ENCODE measurements around the gene EEFSEC. TPM values are rescaled to one million over a fixed set of nuclear protein-coding genes. Genes with fewer than 3 reads are reported as not detected.

EEFSEC gene
- total RNA-seq, 2 experiments from 2014 or later: 17.7 to 25.3 TPM

DNA sequence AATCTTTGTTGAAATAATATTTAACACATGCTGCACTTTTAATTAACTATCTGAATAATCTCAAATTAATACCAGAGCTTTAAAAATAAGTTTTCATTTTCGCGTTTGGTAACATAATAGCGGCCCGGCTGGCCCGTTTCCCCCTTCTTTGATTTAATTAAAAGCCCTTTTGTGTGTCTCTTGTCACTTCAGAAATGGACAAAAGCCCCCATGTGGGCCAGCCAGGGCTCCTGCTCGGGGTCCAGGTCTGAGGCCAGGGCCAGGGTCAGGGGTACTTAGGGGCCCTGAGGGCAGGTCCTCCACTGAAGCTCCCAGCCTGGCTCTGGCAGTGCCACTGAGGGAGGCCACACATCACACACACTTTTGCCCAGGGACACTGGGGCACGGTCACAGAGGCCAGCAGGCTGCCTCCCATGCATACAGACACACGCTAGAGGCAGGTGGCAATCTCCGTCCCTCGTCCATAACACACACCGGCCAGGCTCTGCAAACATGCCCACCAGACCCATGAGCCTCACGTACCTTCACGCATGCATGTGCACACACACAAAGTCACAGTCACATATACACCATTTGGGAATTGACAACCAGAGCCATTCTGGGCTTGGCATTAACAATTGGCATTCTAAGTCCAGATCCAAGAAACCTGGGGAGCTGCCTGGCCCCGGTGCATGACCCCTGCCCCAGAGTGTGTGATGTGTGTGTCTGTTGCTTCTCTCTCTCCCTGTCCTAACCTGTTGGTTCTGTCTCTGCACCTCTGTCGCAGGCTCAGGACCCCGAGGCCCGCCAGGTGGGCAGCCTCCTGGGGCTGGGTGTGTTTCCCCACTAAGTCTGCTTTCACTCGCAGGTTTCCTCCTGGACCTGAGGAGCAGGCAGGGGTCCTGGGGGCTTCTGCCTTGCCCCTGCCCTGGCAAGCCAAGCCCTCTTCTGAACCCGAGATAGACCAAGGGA lies 274.9 kb downstream of the EEFSEC start:
- no peaks in the 10 kb centered on the region for H3K4me1 ChIP-seq (ENCODE audit: insufficient read depth, low read length, poor library complexity, severe bottlenecking)
- intact Hi-C loops (cut with micrococcal nuclease; ENCODE audit: unreplicated experiment): loop anchor here (5.0 kb wide), 1 partner anchor 179 kb away; no protein-coding TSS in a partner anchor
- no peak overlapping the region for H3K27ac ChIP-seq (ENCODE audit: low read depth, low read length, poor library complexity, severe bottlenecking)
- ChIA-PET POLR2A (interaction anchor here (0.6 kb wide), 1 partner anchor 48 kb away, joined by 3 read pairs; no protein-coding TSS in a partner anchor), CTCF (ENCODE audit: unreplicated experiment) (no interaction called here)
- no peaks in the 10 kb centered on the region for H3K9me2 ChIP-seq (ENCODE audit: insufficient read depth, low read length)
- TF ChIP-seq EZH2phosphoT487 (IDR thresholded peaks at IDR 0.05; ENCODE audit: borderline replicate concordance, low read depth, low read length): no peak
- TF ChIP-seq, protein P1, sequence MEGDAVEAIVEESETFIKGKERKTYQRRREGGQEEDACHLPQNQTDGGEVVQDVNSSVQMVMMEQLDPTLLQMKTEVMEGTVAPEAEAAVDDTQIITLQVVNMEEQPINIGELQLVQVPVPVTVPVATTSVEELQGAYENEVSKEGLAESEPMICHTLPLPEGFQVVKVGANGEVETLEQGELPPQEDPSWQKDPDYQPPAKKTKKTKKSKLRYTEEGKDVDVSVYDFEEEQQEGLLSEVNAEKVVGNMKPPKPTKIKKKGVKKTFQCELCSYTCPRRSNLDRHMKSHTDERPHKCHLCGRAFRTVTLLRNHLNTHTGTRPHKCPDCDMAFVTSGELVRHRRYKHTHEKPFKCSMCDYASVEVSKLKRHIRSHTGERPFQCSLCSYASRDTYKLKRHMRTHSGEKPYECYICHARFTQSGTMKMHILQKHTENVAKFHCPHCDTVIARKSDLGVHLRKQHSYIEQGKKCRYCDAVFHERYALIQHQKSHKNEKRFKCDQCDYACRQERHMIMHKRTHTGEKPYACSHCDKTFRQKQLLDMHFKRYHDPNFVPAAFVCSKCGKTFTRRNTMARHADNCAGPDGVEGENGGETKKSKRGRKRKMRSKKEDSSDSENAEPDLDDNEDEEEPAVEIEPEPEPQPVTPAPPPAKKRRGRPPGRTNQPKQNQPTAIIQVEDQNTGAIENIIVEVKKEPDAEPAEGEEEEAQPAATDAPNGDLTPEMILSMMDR (conservative IDR thresholded peaks at IDR 0.05; ENCODE audit: low read length): no peak
- BruUV-seq (replicated peaks): no TSS peak
- DNase-seq (ENCODE audit: low spot score): no peak
- H3K4me3 ChIP-seq (ENCODE audit: low read depth, low read length, poor library complexity, severe bottlenecking): no peak overlapping the region
- no peak overlapping the region for H2AFZ ChIP-seq (ENCODE audit: low read length)
- H3K36me3 ChIP-seq (ENCODE audit: insufficient read depth, low read length): no peaks in the 10 kb centered on the region
- no peaks in the 10 kb centered on the region for H3K79me2 ChIP-seq (ENCODE audit: insufficient read depth, low read depth, low read length)
- H3K9me3 ChIP-seq (ENCODE audit: low read length): no peaks in the 10 kb centered on the region
- no peaks in the 10 kb centered on the region for H4K20me1 ChIP-seq (ENCODE audit: insufficient read depth, low read length)
- no peak overlapping the region for H3K4me2 ChIP-seq (ENCODE audit: low read length)

DNA sequence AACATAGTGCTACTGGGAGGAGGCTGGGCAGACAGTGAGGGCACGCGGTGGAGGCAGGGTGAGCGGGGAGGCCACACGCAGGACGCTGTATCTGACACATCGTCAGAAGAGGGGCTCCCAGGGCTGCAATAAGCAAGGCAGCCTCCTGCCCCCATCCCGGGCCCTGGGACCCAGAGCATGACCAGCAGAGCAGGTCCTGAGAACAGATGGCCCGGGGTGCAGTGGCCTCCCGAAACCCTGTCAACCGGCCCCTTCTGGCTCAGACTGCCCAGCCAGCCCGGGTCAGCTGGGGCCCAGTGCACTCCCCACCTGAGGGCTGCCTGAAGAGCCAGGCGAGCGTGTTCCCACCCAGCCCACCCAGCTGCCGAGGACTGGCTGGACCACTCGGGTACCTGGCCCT lies 276.0 kb downstream of the EEFSEC start:
- Histone ChIP-seq H3K4me1 (ENCODE audit: insufficient read depth, low read length, poor library complexity, severe bottlenecking) (no peaks in the 10 kb centered on the region), H2AFZ (ENCODE audit: low read length) (no peak overlapping the region), H3K4me2 (ENCODE audit: low read length) (no peak overlapping the region), H3K9me3 (ENCODE audit: low read length) (no peaks in the 10 kb centered on the region), H3K4me3 (ENCODE audit: low read depth, low read length, poor library complexity, severe bottlenecking) (no peak overlapping the region), H3K36me3 (ENCODE audit: insufficient read depth, low read length) (no peaks in the 10 kb centered on the region), H4K20me1 (ENCODE audit: insufficient read depth, low read length) (no peaks in the 10 kb centered on the region), H3K9me2 (ENCODE audit: insufficient read depth, low read length) (no peaks in the 10 kb centered on the region), H3K79me2 (ENCODE audit: insufficient read depth, low read depth, low read length) (no peaks in the 10 kb centered on the region), H3K27ac (ENCODE audit: low read depth, low read length, poor library complexity, severe bottlenecking) (no peak overlapping the region)
- CTCF ChIA-PET (ENCODE audit: unreplicated experiment): no interaction called here
- TF ChIP-seq EZH2phosphoT487 (IDR thresholded peaks at IDR 0.05; ENCODE audit: borderline replicate concordance, low read depth, low read length): no peak
- TF ChIP-seq, protein P1 (conservative IDR thresholded peaks at IDR 0.05; ENCODE audit: low read length): no peak
- intact Hi-C loops (cut with micrococcal nuclease; ENCODE audit: unreplicated experiment): loop anchor here (5.0 kb wide), 1 partner anchor 178 kb away; no protein-coding TSS in a partner anchor
- POLR2A ChIA-PET: no interaction called here
- no TSS peak for BruUV-seq (replicated peaks)
- DNase-seq (ENCODE audit: low spot score): no peak

DNA sequence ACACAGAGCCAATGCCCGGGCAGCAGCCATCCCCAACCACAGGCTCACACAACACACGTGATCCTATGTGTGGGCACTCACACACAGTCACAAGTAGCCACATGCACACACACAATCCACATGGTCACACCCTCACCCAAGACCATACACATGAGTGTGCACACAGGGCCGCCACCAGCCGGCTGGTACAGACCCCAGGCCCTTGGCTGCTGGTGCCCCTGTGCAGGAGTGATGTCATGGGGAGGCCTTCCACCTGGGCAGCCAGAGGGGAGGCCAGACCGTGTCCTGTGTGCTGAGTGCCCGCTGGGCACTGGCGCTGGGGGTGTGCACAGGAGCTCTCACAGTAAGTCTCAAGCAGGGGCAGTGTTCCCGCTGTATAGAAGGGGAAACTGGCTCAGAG lies 276.5 kb downstream of the EEFSEC start:
- Histone ChIP-seq H3K9me2 (ENCODE audit: insufficient read depth, low read length) (no peaks in the 10 kb centered on the region), H2AFZ (ENCODE audit: low read length) (no peak overlapping the region), H3K36me3 (ENCODE audit: insufficient read depth, low read length) (no peaks in the 10 kb centered on the region), H3K27ac (ENCODE audit: low read depth, low read length, poor library complexity, severe bottlenecking) (no peak overlapping the region), H3K4me2 (ENCODE audit: low read length) (no peak overlapping the region), H3K4me3 (ENCODE audit: low read depth, low read length, poor library complexity, severe bottlenecking) (no peak overlapping the region), H4K20me1 (ENCODE audit: insufficient read depth, low read length) (no peaks in the 10 kb centered on the region), H3K79me2 (ENCODE audit: insufficient read depth, low read depth, low read length) (no peaks in the 10 kb centered on the region), H3K4me1 (ENCODE audit: insufficient read depth, low read length, poor library complexity, severe bottlenecking) (no peaks in the 10 kb centered on the region), H3K9me3 (ENCODE audit: low read length) (no peaks in the 10 kb centered on the region)
- DNase-seq (ENCODE audit: low spot score): no peak
- intact Hi-C loops (cut with micrococcal nuclease; ENCODE audit: unreplicated experiment): loop anchor here (5.0 kb wide), 1 partner anchor 178 kb away; no protein-coding TSS in a partner anchor
- CTCF ChIA-PET (ENCODE audit: unreplicated experiment): no interaction called here
- no TSS peak for BruUV-seq (replicated peaks)
- POLR2A ChIA-PET: no interaction called here
- no peak for TF ChIP-seq EZH2phosphoT487 (IDR thresholded peaks at IDR 0.05; ENCODE audit: borderline replicate concordance, low read depth, low read length)
- TF ChIP-seq, protein P1 (conservative IDR thresholded peaks at IDR 0.05; ENCODE audit: low read length): no peak

Measured in OCI-LY7 (cell line).